Measurements from ENCODE around the gene GCK. TPM values are rescaled to one million over a fixed set of nuclear protein-coding genes. Genes with fewer than 3 reads are reported as not detected.

The GCK gene
- total RNA-seq, 2 donors from 2014 or later, result 1.3 to 2.1 TPM

- peak; percentile 99 for ATAC-seq
- Histone ChIP-seq H3K4me1 (peaks cover 33% of the 10 kb centered on the region), H3K27ac (peak within 1 kb of the TSS; percentile 59 to 88 (median 84)), H3K9me3 (no peaks in the 10 kb centered on the region), H3K27me3 (no peaks in the 10 kb centered on the region), H3K4me3 (peak within 1 kb of the TSS; percentile 28 to 73), H3K36me3 (replicated peaks in 1 of 2; ENCODE audit: insufficient read depth in 1 of 2, low read depth in 2 of 2) (no peaks in the 10 kb centered on the region)
- 0 to 1% methylated on average over 16 to 86 of the region's 86 CpGs for WGBS, 2 donors
- DNase-seq, result peak; percentile 96 to 98 (median 98)
- TF ChIP-seq POLR2A (IDR thresholded peaks at IDR 0.05) (peak; percentile 28 to 75 (median 71)), CTCF (IDR thresholded peaks at IDR 0.05) (peak in 3 of 7 experiments; percentile 7 to 19 (median 18))
- intact Hi-C loops (cut with DNase I), result no loop called here
Observed at GRCh38 chr7:44123190-44124003, 65.8 kb downstream of the GCK start, which contains the start of gene POLD2. POLD2 (minus strand) TSS chr7:44123548; CDS start chr7:44122053, 1,495 bp downstream.

GRCh38 chr7:44122529-44122928, 66.7 kb downstream of the GCK start:
- no peak overlapping the region for H3K4me3 ChIP-seq
- TF ChIP-seq CTCF (IDR thresholded peaks at IDR 0.05), result no peak
- peaks cover 33% of the 10 kb centered on the region for H3K4me1 ChIP-seq
- no peaks in the 10 kb centered on the region for H3K9me3 ChIP-seq
- no peak for DNase-seq
- intact Hi-C loops (cut with DNase I), result no loop called here
- no peaks in the 10 kb centered on the region for H3K36me3 ChIP-seq (replicated peaks in 1 of 2; ENCODE audit: insufficient read depth in 1 of 2, low read depth in 2 of 2)
- H3K27me3 ChIP-seq, result no peaks in the 10 kb centered on the region
- 19 to 41% methylated on average over 1 of the region's 1 CpG for WGBS, 2 donors
- no peak for ATAC-seq
- peak overlapping the region in 3 of 4 donors; percentile 59 to 87 (median 81) for H3K27ac ChIP-seq

- Histone ChIP-seq H3K36me3 (replicated peaks in 1 of 2; ENCODE audit: insufficient read depth in 1 of 2, low read depth in 2 of 2) (no peaks in the 10 kb centered on the region), H3K4me1 (peaks cover 33% of the 10 kb centered on the region), H3K9me3 (no peaks in the 10 kb centered on the region), H3K27ac (no peak overlapping the region), H3K4me3 (no peak overlapping the region), H3K27me3 (no peaks in the 10 kb centered on the region)
- intact Hi-C loops (cut with DNase I), result no loop called here
- DNase-seq (peak in 1 of 4 donors; percentile 7), ATAC-seq (no peak)
- WGBS, 2 donors, result 78 to 79% methylated on average over 10 to 12 of the region's 12 CpGs
- TF ChIP-seq CTCF (IDR thresholded peaks at IDR 0.05) (no peak), POLR2A (IDR thresholded peaks at IDR 0.05) (no peak)
Observed at GRCh38 chr7:44121761-44122420, 67.3 kb downstream of the GCK start.

GRCh38 chr7:44120395-44120794, 68.8 kb downstream of the GCK start:
- ATAC-seq, result no peak
- H3K9me3 ChIP-seq, result no peaks in the 10 kb centered on the region
- TF ChIP-seq CTCF (IDR thresholded peaks at IDR 0.05) (no peak), POLR2A (IDR thresholded peaks at IDR 0.05) (no peak)
- H3K27ac ChIP-seq, result no peak overlapping the region
- DNase-seq, result no peak
- peaks cover 33% of the 10 kb centered on the region for H3K4me1 ChIP-seq
- WGBS, 2 donors, result 66 to 93% methylated on average over 6 of the region's 6 CpGs
- no peak overlapping the region for H3K4me3 ChIP-seq
- H3K36me3 ChIP-seq (replicated peaks in 1 of 2; ENCODE audit: insufficient read depth in 1 of 2, low read depth in 2 of 2), result no peaks in the 10 kb centered on the region
- H3K27me3 ChIP-seq, result no peaks in the 10 kb centered on the region
- intact Hi-C loops (cut with DNase I), result no loop called here
